Osteoblast (primary cell): ENCODE data around the gene TRIM37. TPM values are rescaled to one million over a fixed set of nuclear protein-coding genes. Genes with fewer than 3 reads are reported as not detected.

Source experiments
- DNase-seq: peaks from one replicate; pipeline ENCODE4 v3.0.0; 2011; ENCODE audit warnings: low spot score, mixed read lengths; ENCODE audit not compliant: insufficient read length; ENCODE audit errors: missing footprints
- H2AFZ ChIP-seq: 2 replicates; pipeline ENCODE4 v1.6.0; 2011; ENCODE audit warnings: mild to moderate bottlenecking, low read length
- H3K27ac ChIP-seq: 2 replicates; pipeline ENCODE4 v1.5.1; 2011; ENCODE audit warnings: mild to moderate bottlenecking, low read depth, low read length, moderate library complexity
- H3K27me3 ChIP-seq: 2 replicates; pipeline ENCODE4 v1.6.0; 2012; ENCODE audit warnings: mild to moderate bottlenecking, control low read depth, inconsistent platforms, low read length, moderate library complexity; ENCODE audit not compliant: insufficient read depth
- H3K36me3 ChIP-seq: 2 replicates; pipeline ENCODE4 v1.5.1; 2011; ENCODE audit warnings: mild to moderate bottlenecking, low read length, control low read depth, moderate library complexity; ENCODE audit not compliant: insufficient read depth
- H3K4me1 ChIP-seq: 2 replicates; pipeline ENCODE4 v1.5.1; 2011; ENCODE audit warnings: mild to moderate bottlenecking, low read length, control low read depth, moderate library complexity; ENCODE audit not compliant: insufficient read depth
- H3K4me2 ChIP-seq: 2 replicates; pipeline ENCODE4 v1.6.0; 2011; ENCODE audit warnings: mild to moderate bottlenecking, low read length; ENCODE audit not compliant: insufficient read depth
- H3K4me3 ChIP-seq: fragments of 200-600 bp; sonication (generic); 3 replicates; pipeline ENCODE4 v1.5.1; 2012; ENCODE audit warnings: mild to moderate bottlenecking, low read length, inconsistent platforms; ENCODE audit not compliant: insufficient read depth
- H3K79me2 ChIP-seq: 2 replicates; pipeline ENCODE4 v1.6.0; 2012; ENCODE audit warnings: mild to moderate bottlenecking, low read length, control low read depth, inconsistent platforms; ENCODE audit not compliant: insufficient read depth
- H3K9me3 ChIP-seq: 2 replicates; pipeline ENCODE4 v1.5.1; 2011; ENCODE audit warnings: low read depth, low read length, control low read depth
- H4K20me1 ChIP-seq: 2 replicates; pipeline ENCODE4 v1.6.0; 2012; ENCODE audit warnings: mild to moderate bottlenecking, low read length, control low read depth; ENCODE audit not compliant: insufficient read depth
- total RNA-seq: library from RNA; depleted of rRNA; stranded (reverse); fragments of >200 nt; gene quantifications from 2 replicates; pipeline ENCODE4 v1.2.3, GENCODE V29; 2012
- TF ChIP-seq, protein P1 (sequence below): IDR thresholded peaks from 2 replicates; pipeline ENCODE4 v1.5.1; 2011; ENCODE audit warnings: mild to moderate bottlenecking, low read depth, low read length, moderate library complexity; ENCODE audit errors: extremely low read depth

TRIM37 gene
- total RNA-seq, 1 donor: 40.5 TPM

DNA sequence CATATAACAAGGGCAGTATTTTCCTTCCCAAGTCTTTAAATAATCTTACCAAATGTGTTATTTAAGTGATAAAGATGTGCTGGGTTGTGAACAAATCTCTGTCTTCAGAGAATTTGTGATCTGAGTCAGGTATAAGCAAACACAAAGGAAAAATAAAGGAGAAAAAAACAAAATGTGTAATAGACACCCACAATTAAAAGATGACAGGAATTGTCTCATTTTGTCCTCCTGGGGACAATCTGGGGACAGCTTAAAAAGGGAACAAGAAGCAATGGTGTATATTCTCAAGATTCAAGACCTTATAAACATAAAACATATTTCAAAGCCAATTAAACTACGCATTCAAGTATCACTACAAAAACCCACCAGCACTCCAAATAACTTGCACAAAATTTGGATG lies 107.2 kb downstream of the TRIM37 start:
- no peak for DNase-seq
- no peaks in the 10 kb centered on the region for H3K27me3 ChIP-seq
- H3K79me2 ChIP-seq: no peaks in the 10 kb centered on the region
- H4K20me1 ChIP-seq: no peaks in the 10 kb centered on the region
- TF ChIP-seq, protein P1, sequence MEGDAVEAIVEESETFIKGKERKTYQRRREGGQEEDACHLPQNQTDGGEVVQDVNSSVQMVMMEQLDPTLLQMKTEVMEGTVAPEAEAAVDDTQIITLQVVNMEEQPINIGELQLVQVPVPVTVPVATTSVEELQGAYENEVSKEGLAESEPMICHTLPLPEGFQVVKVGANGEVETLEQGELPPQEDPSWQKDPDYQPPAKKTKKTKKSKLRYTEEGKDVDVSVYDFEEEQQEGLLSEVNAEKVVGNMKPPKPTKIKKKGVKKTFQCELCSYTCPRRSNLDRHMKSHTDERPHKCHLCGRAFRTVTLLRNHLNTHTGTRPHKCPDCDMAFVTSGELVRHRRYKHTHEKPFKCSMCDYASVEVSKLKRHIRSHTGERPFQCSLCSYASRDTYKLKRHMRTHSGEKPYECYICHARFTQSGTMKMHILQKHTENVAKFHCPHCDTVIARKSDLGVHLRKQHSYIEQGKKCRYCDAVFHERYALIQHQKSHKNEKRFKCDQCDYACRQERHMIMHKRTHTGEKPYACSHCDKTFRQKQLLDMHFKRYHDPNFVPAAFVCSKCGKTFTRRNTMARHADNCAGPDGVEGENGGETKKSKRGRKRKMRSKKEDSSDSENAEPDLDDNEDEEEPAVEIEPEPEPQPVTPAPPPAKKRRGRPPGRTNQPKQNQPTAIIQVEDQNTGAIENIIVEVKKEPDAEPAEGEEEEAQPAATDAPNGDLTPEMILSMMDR: no peak
- H3K27ac ChIP-seq: no peak overlapping the region
- peaks cover 24% of the 10 kb centered on the region for H3K4me1 ChIP-seq
- H3K9me3 ChIP-seq: no peaks in the 10 kb centered on the region
- no peak overlapping the region for H3K4me3 ChIP-seq
- peaks cover 12% of the 10 kb centered on the region for H3K36me3 ChIP-seq
- H3K4me2 ChIP-seq: no peak overlapping the region
- no peak overlapping the region for H2AFZ ChIP-seq

DNA sequence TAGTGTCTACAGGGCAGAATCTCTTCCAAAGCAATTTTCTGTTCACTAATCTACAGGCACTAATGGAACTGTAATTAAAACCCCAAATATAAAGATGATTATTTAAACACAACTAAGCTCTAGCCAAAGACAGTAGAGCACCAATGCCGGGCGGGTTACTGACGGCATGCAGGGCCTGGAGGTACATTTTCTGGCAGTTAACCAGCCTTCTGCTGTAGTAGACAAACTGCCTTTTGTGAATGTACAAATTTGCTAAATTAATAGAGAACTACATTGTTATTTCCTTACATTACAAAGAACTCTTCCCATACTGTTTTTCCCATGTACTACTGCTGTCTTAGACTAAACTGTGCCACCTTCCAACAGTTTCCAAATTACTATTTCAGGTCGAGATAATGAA lies 107.8 kb downstream of the TRIM37 start:
- H3K27ac ChIP-seq: no peak overlapping the region
- no peaks in the 10 kb centered on the region for H3K9me3 ChIP-seq
- no peak overlapping the region for H2AFZ ChIP-seq
- no peaks in the 10 kb centered on the region for H4K20me1 ChIP-seq
- H3K4me3 ChIP-seq: no peak overlapping the region
- H3K27me3 ChIP-seq: no peaks in the 10 kb centered on the region
- H3K4me1 ChIP-seq: peaks cover 31% of the 10 kb centered on the region
- no peak overlapping the region for H3K4me2 ChIP-seq
- H3K36me3 ChIP-seq: peaks cover 12% of the 10 kb centered on the region
- no peak for DNase-seq
- TF ChIP-seq, protein P1: no peak
- H3K79me2 ChIP-seq: no peaks in the 10 kb centered on the region

DNA sequence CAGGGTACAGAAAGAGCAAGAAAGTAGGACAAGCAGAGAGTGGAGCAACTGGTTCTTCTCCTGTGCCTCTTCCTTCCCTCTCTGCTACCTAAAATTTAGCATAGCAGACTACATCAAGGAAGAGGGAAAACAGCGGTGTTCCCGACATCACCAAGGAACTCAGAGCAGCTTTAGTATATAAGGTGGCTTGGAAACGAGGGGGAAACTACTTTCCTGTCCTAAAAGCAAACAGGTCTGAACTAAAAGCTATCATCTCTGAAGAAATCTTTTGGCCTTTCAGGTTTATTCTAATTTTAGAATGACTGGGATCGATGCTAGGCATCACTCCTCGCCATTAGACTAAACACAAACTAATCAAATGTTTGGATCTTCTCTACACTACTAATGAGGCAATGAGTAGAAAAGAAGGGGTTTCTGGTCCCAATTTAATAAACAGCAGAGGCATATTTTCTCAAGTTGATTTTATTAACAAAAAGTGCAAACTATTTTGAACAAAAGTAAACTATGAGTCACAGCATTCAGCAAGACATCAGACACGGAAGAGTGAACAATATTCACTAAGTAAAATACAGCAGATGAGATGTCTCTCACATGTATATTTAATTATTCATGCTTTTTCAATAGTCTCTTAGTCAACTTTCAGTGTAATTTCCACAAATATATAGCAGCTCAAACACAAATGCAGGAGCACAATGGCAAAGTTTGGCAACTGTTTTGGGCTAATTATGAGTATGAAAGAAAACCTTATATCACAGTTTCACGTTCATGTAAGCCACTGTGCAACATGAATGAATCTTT lies 108.7 kb downstream of the TRIM37 start:
- H3K4me3 ChIP-seq: no peak overlapping the region
- H3K9me3 ChIP-seq: no peaks in the 10 kb centered on the region
- no peak overlapping the region for H3K4me2 ChIP-seq
- H3K27ac ChIP-seq: no peak overlapping the region
- TF ChIP-seq, protein P1: no peak
- no peaks in the 10 kb centered on the region for H3K79me2 ChIP-seq
- no peaks in the 10 kb centered on the region for H4K20me1 ChIP-seq
- no peak for DNase-seq
- H3K36me3 ChIP-seq: peaks cover 12% of the 10 kb centered on the region
- H3K27me3 ChIP-seq: no peaks in the 10 kb centered on the region
- H3K4me1 ChIP-seq: peaks cover 36% of the 10 kb centered on the region
- H2AFZ ChIP-seq: no peak overlapping the region

DNA sequence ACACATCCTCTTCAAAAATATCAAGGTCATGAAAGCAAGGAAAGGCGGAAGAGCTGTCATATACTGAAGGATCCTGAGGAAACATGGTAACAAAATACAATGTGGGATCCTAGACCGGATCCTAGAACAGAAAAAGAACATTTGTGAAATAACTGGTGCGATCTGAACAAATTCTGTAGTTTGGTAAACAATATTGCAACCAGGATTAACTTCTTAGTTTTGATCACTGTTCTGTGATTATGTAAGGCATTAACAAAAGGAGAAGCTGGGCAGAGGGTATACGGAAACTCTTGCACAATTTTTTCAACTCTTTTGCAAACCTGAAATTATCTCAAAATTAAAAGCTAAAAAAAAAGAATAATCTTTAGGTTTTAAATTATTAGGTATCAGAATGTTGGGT lies 109.7 kb downstream of the TRIM37 start:
- H3K36me3 ChIP-seq: peaks cover 12% of the 10 kb centered on the region
- H3K27ac ChIP-seq: no peak overlapping the region
- no peaks in the 10 kb centered on the region for H4K20me1 ChIP-seq
- H3K4me3 ChIP-seq: no peak overlapping the region
- H3K27me3 ChIP-seq: no peaks in the 10 kb centered on the region
- no peaks in the 10 kb centered on the region for H3K9me3 ChIP-seq
- TF ChIP-seq, protein P1: no peak
- no peak overlapping the region for H2AFZ ChIP-seq
- H3K79me2 ChIP-seq: no peaks in the 10 kb centered on the region
- no peak for DNase-seq
- no peak overlapping the region for H3K4me2 ChIP-seq
- H3K4me1 ChIP-seq: peaks cover 37% of the 10 kb centered on the region
